Measurements from ENCODE around the gene LRRC9.
"Not testable (repeated sequence)": the region's sequence is repeated elsewhere in the genome, so short reads cannot be mapped to it uniquely, and the experiment has no call there.

Gene LRRC9

DNA sequence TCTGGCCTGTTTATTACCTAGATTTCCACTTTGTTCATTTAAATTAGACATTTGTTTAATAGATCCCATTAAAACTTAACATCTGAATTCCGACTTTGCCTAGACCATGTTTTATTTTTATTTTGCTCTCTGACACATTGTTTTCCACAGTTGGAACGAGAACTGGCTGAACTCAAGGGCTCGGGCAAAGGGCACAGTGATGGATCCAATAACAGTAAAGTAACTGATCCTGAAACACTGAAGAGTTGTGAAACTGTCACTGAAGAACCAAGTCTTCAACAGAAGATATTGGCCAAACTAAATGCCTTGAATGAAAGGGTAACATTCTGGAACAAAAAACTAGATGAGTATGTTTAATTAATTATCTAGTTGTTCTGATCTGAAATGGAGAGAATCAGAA lies 39.7 kb downstream of the LRRC9 start:
- DNase-seq, result no peak

- no peak for DNase-seq
These were observed 41.6 kb downstream of the LRRC9 start for GRCh38 chr14:59961518-59962062.

DNA sequence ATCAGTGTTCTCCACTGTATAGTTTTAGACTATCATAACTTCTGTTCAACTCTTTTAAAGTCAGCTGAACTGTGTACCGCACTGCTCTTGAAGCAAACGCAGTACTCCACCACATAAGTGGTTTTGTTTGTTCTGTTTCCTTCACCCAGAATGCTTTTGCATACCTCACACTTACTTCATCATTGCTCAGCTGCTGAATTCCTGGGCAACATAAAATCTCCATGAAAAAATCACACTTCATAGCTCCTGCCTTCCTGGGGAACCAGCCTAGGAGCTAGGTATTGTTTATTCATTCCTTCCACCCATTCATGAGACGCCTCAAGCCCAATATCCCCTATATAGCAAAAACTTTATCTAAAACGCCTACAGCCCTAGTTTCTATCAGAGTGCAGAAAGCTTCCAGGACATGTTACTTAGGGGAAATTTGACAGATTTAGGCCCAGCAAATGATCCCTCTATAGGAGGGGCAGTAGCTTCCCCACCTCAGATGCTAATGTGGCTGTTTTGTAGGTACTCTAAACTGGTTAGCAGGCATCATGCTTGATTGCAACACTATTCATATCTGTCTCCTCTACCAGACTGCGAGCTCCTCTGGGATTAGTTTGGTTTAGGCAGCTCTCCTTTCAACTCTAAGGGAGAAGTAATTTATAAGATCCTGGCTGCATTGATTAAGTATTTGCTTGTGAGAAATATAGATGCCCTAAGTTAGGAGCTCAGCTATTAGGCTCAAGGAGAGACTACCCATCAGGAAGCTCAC lies 44.5 kb downstream of the LRRC9 start:
- DNase-seq, result no peak

DNA sequence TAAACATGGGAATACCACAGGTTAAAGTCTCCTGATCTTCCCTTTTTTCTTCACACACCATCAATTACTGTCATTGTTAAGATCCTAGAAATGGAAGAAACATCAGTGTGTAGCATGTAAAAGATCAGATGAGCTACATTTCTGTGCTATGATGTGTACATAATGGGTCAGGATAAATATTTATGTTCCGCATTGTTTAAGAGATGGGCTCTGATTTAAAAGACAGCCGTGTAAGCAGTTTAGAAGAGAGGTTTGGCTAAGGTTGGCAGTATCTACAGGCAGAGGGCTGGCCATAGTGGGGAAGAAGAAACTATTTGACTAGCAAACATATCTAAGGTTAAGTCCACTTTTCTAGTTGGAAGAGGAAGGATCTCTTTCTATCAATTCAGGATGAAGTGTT lies 49.4 kb downstream of the LRRC9 start:
- DNase-seq, result no peak

GRCh38 chr14:59981564-59981963 lies 61.6 kb downstream of the LRRC9 start:
- no peak for DNase-seq

DNA sequence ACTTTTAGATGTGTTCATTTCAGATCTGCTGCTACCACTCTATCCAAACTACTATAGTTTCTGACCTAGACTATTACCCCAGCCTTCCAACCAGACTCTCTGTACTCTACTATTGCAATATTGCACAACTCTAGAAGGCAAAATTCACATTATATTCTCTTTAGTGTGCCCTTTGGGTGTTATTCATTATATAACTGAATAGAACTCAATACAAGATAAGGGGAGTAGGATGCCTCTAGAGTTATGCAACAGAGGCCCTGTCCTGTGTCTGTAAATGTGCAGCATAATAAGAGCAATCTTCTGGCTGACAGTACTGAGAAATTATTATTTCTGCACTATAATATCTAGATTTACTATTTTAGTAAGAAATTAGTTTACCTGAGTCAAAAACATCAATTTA lies 63.1 kb downstream of the LRRC9 start:
- DNase-seq, result no peak

DNA sequence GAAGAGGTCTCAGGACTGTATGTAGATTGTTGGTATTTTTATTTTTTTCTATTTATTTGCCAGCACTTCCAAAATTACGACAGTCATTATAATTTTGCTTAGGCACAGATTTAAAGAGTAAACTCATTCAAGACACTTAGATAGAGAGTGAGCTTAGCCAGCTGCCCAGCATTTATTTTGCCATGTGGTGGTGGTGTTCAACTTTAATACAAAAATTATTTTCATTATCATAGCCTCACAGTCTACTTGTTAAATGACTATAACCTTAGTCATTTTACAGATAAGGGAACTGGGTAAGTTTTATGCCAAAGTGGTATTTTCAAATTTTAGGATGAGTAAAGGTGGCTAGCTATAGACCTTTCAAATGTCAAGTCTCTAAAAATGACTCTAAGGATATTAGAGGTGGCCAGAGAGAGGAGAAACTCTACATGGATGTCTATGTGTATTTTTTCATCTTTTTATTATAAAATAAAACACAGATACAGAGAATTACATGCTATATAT lies 66.7 kb downstream of the LRRC9 start:
- no peak for DNase-seq

DNA sequence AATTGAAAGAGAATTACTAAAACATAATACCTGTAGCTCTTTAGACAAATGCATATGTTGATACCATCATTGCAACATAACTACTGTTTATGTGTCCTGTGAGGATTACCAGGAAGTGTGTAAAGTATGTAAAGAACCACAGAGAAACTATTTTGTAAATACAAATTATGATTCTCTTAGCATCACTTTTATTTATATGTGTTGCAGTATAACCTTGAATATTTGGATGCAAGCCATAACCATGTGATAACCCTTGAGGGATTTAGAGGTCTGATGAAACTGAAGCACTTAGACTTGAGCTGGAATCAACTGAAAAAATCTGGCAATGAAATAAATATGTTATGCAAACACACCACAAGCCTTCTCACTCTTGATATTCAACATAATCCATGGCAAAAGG lies 77.5 kb downstream of the LRRC9 start:
- DNase-seq, result no peak

- no peak for DNase-seq
These were observed 78.0 kb downstream of the LRRC9 start for GRCh38 chr14:59997966-59998365.

GRCh38 chr14:59998564-59998963 lies 78.6 kb downstream of the LRRC9 start:
- DNase-seq, result no peak

GRCh38 chr14:60002819-60003492 lies 83.0 kb downstream of the LRRC9 start:
- peak; percentile 86 for DNase-seq

GRCh38 chr14:60003991-60004390 lies 84.0 kb downstream of the LRRC9 start:
- no peak for DNase-seq

- no peak for DNase-seq
These were observed 88.1 kb downstream of the LRRC9 start for GRCh38 chr14:60008042-60008441.

DNA sequence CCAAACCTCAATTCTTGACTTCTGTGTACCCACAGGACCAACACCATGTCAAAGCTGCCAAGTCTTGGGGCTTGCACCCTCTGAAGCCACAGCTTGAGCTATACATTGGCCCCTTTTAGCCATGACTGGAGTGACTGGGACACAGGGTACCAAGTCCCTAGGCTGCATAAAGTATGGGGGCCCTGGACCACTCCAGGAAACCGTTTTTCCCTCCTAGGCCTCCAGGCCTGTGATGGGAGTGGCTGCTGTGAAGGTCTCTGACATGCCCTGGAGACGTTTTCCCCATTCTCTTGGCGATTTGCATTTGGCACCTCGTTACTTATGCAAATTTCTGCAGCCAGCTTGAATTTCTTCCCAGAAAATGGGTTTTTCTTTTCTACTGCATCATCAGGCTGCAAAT lies 90.3 kb downstream of the LRRC9 start:
- DNase-seq, result not testable (repeated sequence)

DNA sequence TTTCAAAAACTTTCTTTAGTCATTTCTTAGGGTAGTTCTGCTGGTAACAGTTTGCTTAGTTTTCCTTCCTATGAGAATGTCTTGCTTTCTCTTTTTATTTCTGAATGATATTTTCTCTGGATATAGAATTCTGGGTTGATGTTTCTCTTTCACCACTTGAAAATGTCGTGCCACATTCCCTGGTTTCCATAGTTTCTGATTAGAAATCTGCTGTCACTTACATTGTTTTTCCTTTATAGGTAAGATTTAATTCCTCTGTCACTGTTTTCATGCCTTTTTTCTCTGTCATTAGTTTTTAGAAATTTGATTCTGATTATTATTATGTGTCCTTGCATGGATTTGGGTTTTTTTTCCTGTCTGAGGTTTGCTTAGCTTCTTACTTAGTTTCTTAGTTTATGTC lies 94.5 kb downstream of the LRRC9 start:
- no peak for DNase-seq

GRCh38 chr14:60021619-60022018 lies 101.7 kb downstream of the LRRC9 start:
- no peak for DNase-seq

- DNase-seq, result no peak
These were observed 105.6 kb downstream of the LRRC9 start for GRCh38 chr14:60025571-60025970.

- DNase-seq, result no peak
These were observed 115.2 kb downstream of the LRRC9 start for GRCh38 chr14:60035177-60035576.

GRCh38 chr14:60047976-60048375 lies 128.0 kb downstream of the LRRC9 start:
- DNase-seq, result not testable (repeated sequence)

DNA sequence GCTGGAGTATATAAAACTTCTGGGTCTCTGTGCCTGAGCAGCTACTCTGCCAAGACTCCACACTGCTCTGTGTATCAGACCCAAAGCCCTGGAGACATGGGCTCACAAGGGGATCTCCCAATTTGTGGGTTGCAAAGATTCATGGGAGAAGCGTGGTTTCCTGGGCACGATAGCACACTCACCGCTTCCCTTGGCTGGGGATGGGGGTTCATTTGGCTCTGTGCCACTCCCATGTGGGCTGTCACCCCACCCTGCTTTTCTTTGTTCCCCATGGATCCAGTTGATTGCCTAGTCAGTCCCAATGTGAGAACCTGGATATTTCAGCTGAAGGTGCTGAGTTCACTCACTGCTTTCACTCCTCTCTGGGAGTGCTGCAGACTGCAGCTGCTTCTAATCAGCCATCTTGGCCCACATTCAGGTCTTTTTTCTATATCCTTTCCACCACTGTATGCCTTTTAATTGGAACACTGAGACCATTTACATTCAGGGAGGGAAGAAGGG lies 131.8 kb downstream of the LRRC9 start:
- DNase-seq, result peak; percentile 63

GRCh38 chr14:60058087-60058486 lies 138.1 kb downstream of the LRRC9 start:
- no peak for DNase-seq

DNA sequence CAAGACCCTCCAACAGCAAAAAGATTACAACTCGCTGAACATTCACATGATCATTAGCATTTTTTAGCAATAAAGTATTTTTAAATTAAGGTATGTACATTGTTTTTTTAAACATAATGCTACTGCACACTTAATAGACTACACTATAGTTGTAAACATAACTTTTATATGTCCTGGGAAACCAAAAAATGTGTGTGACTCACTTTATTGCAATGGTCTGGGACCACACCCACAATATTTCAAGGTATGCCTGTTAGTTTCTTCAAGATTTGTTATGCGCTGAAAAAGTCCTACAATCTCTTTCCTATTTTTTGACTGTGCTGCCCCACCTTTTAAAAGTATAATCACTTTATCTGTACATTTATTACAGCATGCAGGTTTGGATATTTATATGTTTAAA lies 141.4 kb downstream of the LRRC9 start:
- DNase-seq, result no peak

DNA sequence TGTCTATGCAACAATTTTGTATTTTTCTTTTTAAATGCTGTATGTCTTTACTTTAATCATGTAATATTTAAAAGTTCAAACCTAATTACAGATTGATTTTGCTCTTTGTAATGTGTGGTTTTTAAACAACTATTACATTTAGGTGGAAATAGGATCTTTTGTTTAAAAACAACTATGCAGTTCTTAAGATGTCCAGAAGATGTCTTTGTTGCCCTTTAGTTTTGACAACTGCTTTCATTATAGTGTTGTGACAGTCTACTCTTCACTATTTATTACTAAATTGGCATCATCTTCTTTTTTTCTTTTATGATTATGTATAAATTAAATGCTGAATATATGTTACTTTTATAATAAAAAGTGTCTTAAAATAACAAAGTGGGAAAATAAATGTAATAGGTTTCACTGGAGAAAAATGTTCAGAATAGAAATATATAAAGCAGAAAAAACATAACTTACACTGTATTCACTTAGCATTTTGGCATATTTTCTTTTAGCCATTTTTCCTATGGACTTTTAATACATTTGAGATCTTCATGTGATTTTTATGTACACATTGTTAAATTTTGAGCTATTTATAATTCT lies 144.6 kb downstream of the LRRC9 start:
- no peak for DNase-seq

DNA sequence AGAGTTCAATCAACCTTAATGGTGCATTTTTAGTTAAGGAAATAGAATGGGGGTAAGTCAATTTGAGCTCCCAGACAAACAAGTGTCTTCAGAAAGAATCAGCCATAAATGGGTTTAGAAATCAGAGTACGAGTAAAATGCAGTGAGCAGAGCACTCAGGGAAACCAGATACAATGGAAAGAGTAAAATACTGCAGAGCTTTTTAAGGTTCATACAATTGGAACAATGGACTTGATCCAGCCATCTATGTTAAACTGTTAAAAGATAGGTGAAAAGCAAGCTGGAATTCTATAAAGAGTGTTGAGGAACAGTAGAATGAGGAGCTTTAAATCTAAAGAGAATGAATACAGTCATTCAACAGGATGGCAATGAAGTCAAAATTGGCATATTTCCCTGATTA lies 147.9 kb downstream of the LRRC9 start:
- DNase-seq, result no peak
